Measurements from ENCODE around the gene CIROP.

DNA sequence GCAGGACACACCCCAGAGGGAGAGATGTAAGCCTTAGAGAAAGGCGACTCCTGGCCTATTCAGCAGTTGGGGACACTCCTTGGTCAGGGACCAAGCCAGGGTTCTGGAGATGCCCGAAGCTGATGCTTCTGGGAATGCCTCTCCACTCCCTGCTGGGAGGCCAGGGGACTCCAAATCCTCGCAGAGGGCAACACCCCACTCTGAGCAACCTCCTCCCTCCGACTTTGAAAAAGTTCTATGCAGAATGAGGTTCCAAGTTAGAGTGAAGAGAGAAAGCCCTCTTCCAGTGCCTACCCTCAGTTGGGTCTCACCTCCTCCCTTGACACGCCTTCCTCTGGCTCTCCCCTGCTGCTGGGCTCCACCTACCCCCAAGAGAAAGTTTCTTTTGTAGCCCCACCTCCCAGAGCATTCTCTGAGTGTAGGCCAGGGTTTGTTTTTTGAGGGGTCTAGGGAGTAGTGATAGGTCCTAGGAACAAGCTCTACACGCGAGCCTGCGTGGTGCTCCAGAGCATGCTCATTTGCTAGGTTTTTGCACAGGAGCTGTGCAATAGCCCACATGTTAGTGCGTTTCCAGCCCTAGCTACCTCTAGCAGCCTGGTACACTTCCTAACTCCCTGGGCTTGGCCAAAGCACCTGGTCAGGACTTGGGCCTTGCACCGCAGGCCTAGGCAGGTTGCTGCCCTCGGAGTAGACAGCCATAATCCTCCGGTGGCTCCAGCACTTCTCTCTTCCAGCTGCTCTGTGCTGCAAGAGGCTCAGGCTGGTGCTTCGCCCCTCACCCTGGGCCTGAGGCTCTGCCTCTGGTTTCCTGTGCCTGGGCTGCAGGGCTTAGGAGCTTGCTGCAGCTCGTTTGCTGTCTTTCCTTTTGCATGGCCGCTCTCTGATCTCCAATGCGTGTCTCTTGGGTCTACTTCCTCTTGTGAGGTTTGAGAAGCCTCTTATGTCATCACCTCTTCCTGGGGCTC, 14.9 kb upstream of the CIROP start:
- TF ChIP-seq, protein P1, sequence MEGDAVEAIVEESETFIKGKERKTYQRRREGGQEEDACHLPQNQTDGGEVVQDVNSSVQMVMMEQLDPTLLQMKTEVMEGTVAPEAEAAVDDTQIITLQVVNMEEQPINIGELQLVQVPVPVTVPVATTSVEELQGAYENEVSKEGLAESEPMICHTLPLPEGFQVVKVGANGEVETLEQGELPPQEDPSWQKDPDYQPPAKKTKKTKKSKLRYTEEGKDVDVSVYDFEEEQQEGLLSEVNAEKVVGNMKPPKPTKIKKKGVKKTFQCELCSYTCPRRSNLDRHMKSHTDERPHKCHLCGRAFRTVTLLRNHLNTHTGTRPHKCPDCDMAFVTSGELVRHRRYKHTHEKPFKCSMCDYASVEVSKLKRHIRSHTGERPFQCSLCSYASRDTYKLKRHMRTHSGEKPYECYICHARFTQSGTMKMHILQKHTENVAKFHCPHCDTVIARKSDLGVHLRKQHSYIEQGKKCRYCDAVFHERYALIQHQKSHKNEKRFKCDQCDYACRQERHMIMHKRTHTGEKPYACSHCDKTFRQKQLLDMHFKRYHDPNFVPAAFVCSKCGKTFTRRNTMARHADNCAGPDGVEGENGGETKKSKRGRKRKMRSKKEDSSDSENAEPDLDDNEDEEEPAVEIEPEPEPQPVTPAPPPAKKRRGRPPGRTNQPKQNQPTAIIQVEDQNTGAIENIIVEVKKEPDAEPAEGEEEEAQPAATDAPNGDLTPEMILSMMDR (IDR thresholded peaks at IDR 0.05): no peak
- no peak for TF ChIP-seq POLR2AphosphoS5 (IDR thresholded peaks at IDR 0.05)
- no peak for TF ChIP-seq EP300 (IDR thresholded peaks at IDR 0.05)

Data from sigmoid colon (tissue), 4 donors.